NCI-H128 (cell line): ENCODE measurements around the gene PNMA8C.
"Not testable (repeated sequence)": the region's sequence is repeated elsewhere in the genome, so short reads cannot be mapped to it uniquely, and the experiment has no call there.

ENCODE experiments used
- DNase-seq: peaks from one replicate; lab custom pipeline; 2025; ENCODE audit not compliant: unreplicated experiment; lab: John Stamatoyannopoulos, UW

The PNMA8C gene

GRCh38 chr19:46390866-46391265 is 37.9 kb downstream of the PNMA8C start:
- no peak for DNase-seq

GRCh38 chr19:46390121-46390858 is 38.4 kb downstream of the PNMA8C start:
- no peak for DNase-seq

- DNase-seq = no peak
Measured at GRCh38 chr19:46388311-46389095, 40.2 kb downstream of the PNMA8C start.

- no peak for DNase-seq
Measured at GRCh38 chr19:46387713-46388130, 41.0 kb downstream of the PNMA8C start.

GRCh38 chr19:46386996-46387712 is 41.6 kb downstream of the PNMA8C start:
- no peak for DNase-seq

GRCh38 chr19:46386151-46386550 is 42.6 kb downstream of the PNMA8C start:
- no peak for DNase-seq

- DNase-seq = no peak
Measured at GRCh38 chr19:46385636-46386035, 43.1 kb downstream of the PNMA8C start.

GRCh38 chr19:46384396-46384795 is 44.3 kb downstream of the PNMA8C start:
- no peak for DNase-seq

GRCh38 chr19:46383846-46384245 is 44.9 kb downstream of the PNMA8C start:
- no peak for DNase-seq

- DNase-seq = no peak
Measured at GRCh38 chr19:46383171-46383815, 45.4 kb downstream of the PNMA8C start.

GRCh38 chr19:46381756-46382345 is 46.9 kb downstream of the PNMA8C start:
- no peak for DNase-seq

- no peak for DNase-seq
Measured at GRCh38 chr19:46381346-46381745, 47.4 kb downstream of the PNMA8C start.

- no peak for DNase-seq
Measured at GRCh38 chr19:46380690-46381089, 48.0 kb downstream of the PNMA8C start.

GRCh38 chr19:46378268-46378667 is 50.5 kb downstream of the PNMA8C start:
- DNase-seq = no peak

GRCh38 chr19:46376241-46377153 is 52.2 kb downstream of the PNMA8C start:
- DNase-seq = no peak

- DNase-seq = not testable (repeated sequence)
Measured at GRCh38 chr19:46375476-46376067, 53.2 kb downstream of the PNMA8C start.
